ENCODE data around the gene SETD3. TPM values are rescaled to one million over a fixed set of nuclear protein-coding genes. Genes with fewer than 3 reads are reported as not detected.

SETD3 gene
- total and polyA plus RNA-seq, 10 of the 15 experiments (the other 5 are each of a cell fraction or from before 2014, with no cell fraction given), result 11.3 to 44.2 (median 36.5) TPM

DNA sequence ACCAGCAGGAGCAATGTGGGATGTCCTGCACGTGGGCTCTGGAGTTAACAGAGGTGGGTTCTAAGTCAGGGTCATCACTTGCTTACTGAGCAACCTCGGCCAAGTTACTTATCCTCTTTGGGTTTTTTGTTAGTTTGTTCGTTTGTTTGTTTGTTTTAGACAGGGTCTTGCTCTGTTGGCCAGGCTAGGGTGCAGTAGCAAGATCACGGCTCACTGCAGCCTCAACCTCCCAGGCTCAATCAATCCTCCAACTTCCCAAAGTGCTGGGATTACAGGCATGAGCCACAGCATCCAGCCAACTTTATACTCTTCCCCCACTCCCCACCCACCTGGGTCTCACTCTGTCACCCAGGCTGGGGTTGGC is 78.4 kb downstream of the SETD3 start:
- Histone ChIP-seq H2AFZ (ENCODE audit: control insufficient read depth, low read depth, low read length) (no peak overlapping the region), H3K9ac (ENCODE audit: control insufficient read depth, insufficient read depth, low read length) (no peak overlapping the region), H3K27ac (ENCODE audit: control insufficient read depth, insufficient read depth) (no peak overlapping the region), H3K9me3 (replicated peaks; ENCODE audit: control insufficient read depth, insufficient read depth, low read length) (no peaks in the 10 kb centered on the region), H3K4me2 (ENCODE audit: control insufficient read depth, insufficient read depth) (no peak overlapping the region), H4K20me1 (ENCODE audit: control insufficient read depth, insufficient read depth) (no peaks in the 10 kb centered on the region), H3K4me1 (ENCODE audit: control insufficient read depth, insufficient read depth, low read length) (peaks cover 3% of the 10 kb centered on the region; the same call in 1 of the 2 replicates), H3K36me3 (ENCODE audit: control insufficient read depth in 2 of 2, insufficient read depth in 2 of 2, low read length in 1 of 2) (peaks cover 1 to 10% of the 10 kb centered on the region in 2 experiments; a peak in 3 of 4 replicates), H3K27me3 (replicated peaks in 1 of 2; ENCODE audit: control insufficient read depth in 2 of 2, insufficient read depth in 2 of 2, low read length in 1 of 2) (no peaks in the 10 kb centered on the region), H3K79me2 (ENCODE audit: control insufficient read depth, insufficient read depth, low read length) (no peaks in the 10 kb centered on the region), H3K4me3 (no peak overlapping the region)
- RAD21 ChIA-PET (ENCODE audit: unreplicated experiment), result interaction anchor here (1.1 kb wide), 1 partner anchor 14 kb away, joined by 3 read pairs; no protein-coding TSS in a partner anchor
- POLR2A ChIA-PET, result no interaction called here
- in situ Hi-C loops (cut with MboI) (no loop called here), intact Hi-C loops (cut with micrococcal nuclease; ENCODE audit: unreplicated experiment) (no loop called here)
- DNase-seq (ENCODE audit: low read depth, low spot score), result no peak
- BruUV-seq (replicated peaks), result no TSS peak
- ATAC-seq, result no peak
- TF ChIP-seq ZBTB40 (IDR thresholded peaks at IDR 0.05; ENCODE audit: borderline replicate concordance), result no peak
- TF ChIP-seq, protein P1, sequence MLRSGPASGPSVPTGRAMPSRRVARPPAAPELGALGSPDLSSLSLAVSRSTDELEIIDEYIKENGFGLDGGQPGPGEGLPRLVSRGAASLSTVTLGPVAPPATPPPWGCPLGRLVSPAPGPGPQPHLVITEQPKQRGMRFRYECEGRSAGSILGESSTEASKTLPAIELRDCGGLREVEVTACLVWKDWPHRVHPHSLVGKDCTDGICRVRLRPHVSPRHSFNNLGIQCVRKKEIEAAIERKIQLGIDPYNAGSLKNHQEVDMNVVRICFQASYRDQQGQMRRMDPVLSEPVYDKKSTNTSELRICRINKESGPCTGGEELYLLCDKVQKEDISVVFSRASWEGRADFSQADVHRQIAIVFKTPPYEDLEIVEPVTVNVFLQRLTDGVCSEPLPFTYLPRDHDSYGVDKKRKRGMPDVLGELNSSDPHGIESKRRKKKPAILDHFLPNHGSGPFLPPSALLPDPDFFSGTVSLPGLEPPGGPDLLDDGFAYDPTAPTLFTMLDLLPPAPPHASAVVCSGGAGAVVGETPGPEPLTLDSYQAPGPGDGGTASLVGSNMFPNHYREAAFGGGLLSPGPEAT (IDR thresholded peaks at IDR 0.05; ENCODE audit: low read depth), result no peak
- no peak for TF ChIP-seq EZH2 (IDR thresholded peaks at IDR 0.05; ENCODE audit: borderline replicate concordance, control insufficient read depth, low read depth, low read length)
- TF ChIP-seq ZNF622 (IDR thresholded peaks at IDR 0.05), result no peak
- TF ChIP-seq SIX5 (IDR thresholded peaks at IDR 0.05; ENCODE audit: low read depth, low read length, severe bottlenecking), result no peak
- TF ChIP-seq, protein P2, sequence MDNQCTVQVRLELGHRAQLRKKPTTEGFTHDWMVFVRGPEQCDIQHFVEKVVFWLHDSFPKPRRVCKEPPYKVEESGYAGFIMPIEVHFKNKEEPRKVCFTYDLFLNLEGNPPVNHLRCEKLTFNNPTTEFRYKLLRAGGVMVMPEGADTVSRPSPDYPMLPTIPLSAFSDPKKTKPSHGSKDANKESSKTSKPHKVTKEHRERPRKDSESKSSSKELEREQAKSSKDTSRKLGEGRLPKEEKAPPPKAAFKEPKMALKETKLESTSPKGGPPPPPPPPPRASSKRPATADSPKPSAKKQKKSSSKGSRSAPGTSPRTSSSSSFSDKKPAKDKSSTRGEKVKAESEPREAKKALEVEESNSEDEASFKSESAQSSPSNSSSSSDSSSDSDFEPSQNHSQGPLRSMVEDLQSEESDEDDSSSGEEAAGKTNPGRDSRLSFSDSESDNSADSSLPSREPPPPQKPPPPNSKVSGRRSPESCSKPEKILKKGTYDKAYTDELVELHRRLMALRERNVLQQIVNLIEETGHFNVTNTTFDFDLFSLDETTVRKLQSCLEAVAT (IDR thresholded peaks at IDR 0.05), result no peak
- TF ChIP-seq CHD2 (IDR thresholded peaks at IDR 0.05; ENCODE audit: borderline replicate concordance, low read depth, low read length), result no peak
- TF ChIP-seq STAT3 (IDR thresholded peaks at IDR 0.05; ENCODE audit: low read depth, low read length), result no peak
- no peak for TF ChIP-seq USF1 (IDR thresholded peaks at IDR 0.05; ENCODE audit: borderline replicate concordance, extremely low read length, insufficient read depth, low read depth, low read length)
- TF ChIP-seq PAX5 (IDR thresholded peaks at IDR 0.05; ENCODE audit: borderline replicate concordance, low read depth, low read length), result no peak
- TF ChIP-seq, protein P3, sequence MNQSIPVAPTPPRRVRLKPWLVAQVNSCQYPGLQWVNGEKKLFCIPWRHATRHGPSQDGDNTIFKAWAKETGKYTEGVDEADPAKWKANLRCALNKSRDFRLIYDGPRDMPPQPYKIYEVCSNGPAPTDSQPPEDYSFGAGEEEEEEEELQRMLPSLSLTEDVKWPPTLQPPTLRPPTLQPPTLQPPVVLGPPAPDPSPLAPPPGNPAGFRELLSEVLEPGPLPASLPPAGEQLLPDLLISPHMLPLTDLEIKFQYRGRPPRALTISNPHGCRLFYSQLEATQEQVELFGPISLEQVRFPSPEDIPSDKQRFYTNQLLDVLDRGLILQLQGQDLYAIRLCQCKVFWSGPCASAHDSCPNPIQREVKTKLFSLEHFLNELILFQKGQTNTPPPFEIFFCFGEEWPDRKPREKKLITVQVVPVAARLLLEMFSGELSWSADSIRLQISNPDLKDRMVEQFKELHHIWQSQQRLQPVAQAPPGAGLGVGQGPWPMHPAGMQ (IDR thresholded peaks at IDR 0.05; ENCODE audit: borderline replicate concordance), result no peak
- no peak for TF ChIP-seq RBBP5 (conservative IDR thresholded peaks at IDR 0.05)
- no peak for TF ChIP-seq FOXM1 (IDR thresholded peaks at IDR 0.05; ENCODE audit: low read depth, low read length)
- TF ChIP-seq NFYA (IDR thresholded peaks at IDR 0.05; ENCODE audit: borderline replicate concordance, low read depth, low read length), result no peak
- no peak for TF ChIP-seq GABPA (IDR thresholded peaks at IDR 0.05; ENCODE audit: low read depth)
- FAIRE-seq, result no peak
- 100% methylated on average over 4 of the region's 4 CpGs for WGBS (ENCODE audit: insufficient coverage, insufficient replicate concordance, low lambda C conversion rate, missing lambda C conversion rate)
- SMC1A ChIA-PET (ENCODE audit: uncharacterized antibody, unreplicated experiment), result interaction anchor here (1.1 to 1.7 kb wide), 2 partner anchors 10 to 14 kb away, joined by 3 to 5 read pairs; no protein-coding TSS in a partner anchor
- CTCF ChIA-PET, result interaction anchor here (1.0 to 4.2 kb wide), 7 partner anchors 9 to 15 kb away, joined by 3 to 29 read pairs (median 4); no protein-coding TSS in a partner anchor

All from GM12878 (cell line).